ENCODE measurements around the gene NHSL2. TPM values are rescaled to one million over a fixed set of nuclear protein-coding genes. Genes with fewer than 3 reads are reported as not detected.

The NHSL2 gene
- polyA plus RNA-seq, 3 donors, result 16.6 to 39.8 (median 22.8) TPM

DNA sequence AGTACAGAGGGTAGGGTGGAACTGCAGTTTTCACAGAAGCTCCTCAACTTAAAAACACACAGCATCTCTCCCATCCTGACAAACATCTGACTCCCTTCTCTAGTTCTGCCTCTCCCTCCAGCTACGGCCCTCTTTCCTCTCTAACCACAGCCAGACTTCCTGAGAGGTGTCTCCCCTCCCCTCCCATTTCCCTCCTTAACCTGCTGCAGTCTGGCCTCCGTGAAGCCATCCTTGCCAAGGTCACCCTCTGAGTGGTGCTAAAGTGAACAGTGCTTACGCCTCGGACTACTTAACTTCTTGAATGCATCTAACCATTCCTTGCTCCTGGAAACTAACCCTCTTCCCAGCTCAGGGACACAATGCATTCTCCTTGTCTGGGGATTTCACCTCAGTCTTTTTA, 167.8 kb downstream of the NHSL2 start:
- peak overlapping the region in 1 of 2 donors; percentile 42 for H3K4me3 Mint-ChIP-seq
- no peaks in the 10 kb centered on the region for H3K79me2 ChIP-seq (ENCODE audit: insufficient read depth, low read length)
- H2AFZ ChIP-seq (ENCODE audit: insufficient read depth, low read depth, low read length, poor library complexity, severe bottlenecking), result no peak overlapping the region

DNA sequence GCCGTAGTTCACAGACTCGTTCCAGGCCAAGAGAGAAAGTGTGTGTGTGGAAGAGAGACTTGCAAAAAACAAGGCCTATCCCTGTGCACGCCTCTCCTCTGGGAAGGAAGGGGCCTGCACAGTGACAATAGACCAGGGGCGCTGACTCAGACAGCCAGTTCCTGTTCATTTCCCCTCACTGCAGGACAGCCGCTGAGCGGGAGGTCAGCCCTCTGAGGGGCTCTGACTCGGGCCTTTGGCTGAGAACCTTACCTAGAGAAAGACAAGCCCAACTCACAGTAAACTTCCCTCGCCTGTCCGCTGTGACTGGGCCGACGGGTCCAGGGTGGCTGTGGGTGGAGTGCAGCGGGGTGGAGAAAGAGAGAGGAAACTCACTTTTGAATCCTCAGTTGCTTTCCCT, 169.0 kb downstream of the NHSL2 start:
- peak overlapping the region; percentile 88 to 95 (median 92) for H3K27ac Mint-ChIP-seq
- Histone ChIP-seq H3K4me1 (ENCODE audit: control insufficient read depth in 1 of 2, insufficient read depth in 2 of 2, low read length in 2 of 2) (peaks cover 46 to 48% of the 10 kb centered on the region in 2 donors), H3K27ac (ENCODE audit: low read depth in 1 of 2, low read length in 2 of 2) (peak overlapping the region; percentile 67 to 77), H3K9ac (ENCODE audit: insufficient read depth, low read length, poor library complexity, severe bottlenecking) (no peak overlapping the region), H3K9me3 (replicated peaks in 1 of 2; ENCODE audit: control insufficient read depth in 1 of 2, insufficient read depth in 1 of 2, low read length in 2 of 2) (no peaks in the 10 kb centered on the region), H2AFZ (ENCODE audit: insufficient read depth, low read depth, low read length, poor library complexity, severe bottlenecking) (peak overlapping the region; percentile 49), H3K4me3 (replicated peaks in 1 of 3; ENCODE audit: low read depth in 2 of 3, low read length in 3 of 3) (peak overlapping the region in 1 of 3 experiments; percentile 34), H3K36me3 (replicated peaks in 1 of 2; ENCODE audit: control insufficient read depth in 1 of 2, insufficient read depth in 2 of 2, low read length in 2 of 2) (no peaks in the 10 kb centered on the region), H4K20me1 (ENCODE audit: insufficient read depth, low read length) (no peaks in the 10 kb centered on the region), H3K27me3 (ENCODE audit: control insufficient read depth in 2 of 2, insufficient read depth in 2 of 2, low read length in 2 of 2) (no peaks in the 10 kb centered on the region), H3K4me2 (replicated peaks; ENCODE audit: extremely low read depth, low read length, poor library complexity, severe bottlenecking) (peak overlapping the region; percentile 55), H3K79me2 (ENCODE audit: insufficient read depth, low read length) (no peaks in the 10 kb centered on the region)
- 0% methylated on average over 2 of the region's 12 CpGs for WGBS (ENCODE audit: insufficient coverage)
- H3K27me3 Mint-ChIP-seq (ENCODE audit: low read depth in 3 of 3), result peaks cover 0 to 25% (median 0%) of the 10 kb centered on the region in 3 donors
- peak overlapping the region; percentile 54 to 83 for H3K4me3 Mint-ChIP-seq
- peaks cover 0 to 6% of the 10 kb centered on the region in 2 donors for H3K36me3 Mint-ChIP-seq
- intact Hi-C loops (cut with micrococcal nuclease), result no loop called here
- peak; percentile 35 to 62 (median 55) for DNase-seq
- TF ChIP-seq, protein P1, sequence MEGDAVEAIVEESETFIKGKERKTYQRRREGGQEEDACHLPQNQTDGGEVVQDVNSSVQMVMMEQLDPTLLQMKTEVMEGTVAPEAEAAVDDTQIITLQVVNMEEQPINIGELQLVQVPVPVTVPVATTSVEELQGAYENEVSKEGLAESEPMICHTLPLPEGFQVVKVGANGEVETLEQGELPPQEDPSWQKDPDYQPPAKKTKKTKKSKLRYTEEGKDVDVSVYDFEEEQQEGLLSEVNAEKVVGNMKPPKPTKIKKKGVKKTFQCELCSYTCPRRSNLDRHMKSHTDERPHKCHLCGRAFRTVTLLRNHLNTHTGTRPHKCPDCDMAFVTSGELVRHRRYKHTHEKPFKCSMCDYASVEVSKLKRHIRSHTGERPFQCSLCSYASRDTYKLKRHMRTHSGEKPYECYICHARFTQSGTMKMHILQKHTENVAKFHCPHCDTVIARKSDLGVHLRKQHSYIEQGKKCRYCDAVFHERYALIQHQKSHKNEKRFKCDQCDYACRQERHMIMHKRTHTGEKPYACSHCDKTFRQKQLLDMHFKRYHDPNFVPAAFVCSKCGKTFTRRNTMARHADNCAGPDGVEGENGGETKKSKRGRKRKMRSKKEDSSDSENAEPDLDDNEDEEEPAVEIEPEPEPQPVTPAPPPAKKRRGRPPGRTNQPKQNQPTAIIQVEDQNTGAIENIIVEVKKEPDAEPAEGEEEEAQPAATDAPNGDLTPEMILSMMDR (IDR thresholded peaks at IDR 0.05), result no peak
- H3K9me3 Mint-ChIP-seq, result peaks cover 0 to 5% (median 0%) of the 10 kb centered on the region in 7 donors
- H3K4me1 Mint-ChIP-seq, result peaks cover 59% of the 10 kb centered on the region

More for the DNA sequence above, 167.8 kb downstream of the NHSL2 start:
- H3K9me3 ChIP-seq (replicated peaks in 1 of 2; ENCODE audit: control insufficient read depth in 1 of 2, insufficient read depth in 1 of 2, low read length in 2 of 2), result no peaks in the 10 kb centered on the region
- no peak for DNase-seq
- peaks cover 0 to 2% of the 10 kb centered on the region in 2 donors for H3K27me3 ChIP-seq (ENCODE audit: control insufficient read depth in 2 of 2, insufficient read depth in 2 of 2, low read length in 2 of 2)
- H3K4me3 ChIP-seq (replicated peaks in 1 of 3; ENCODE audit: low read depth in 2 of 3, low read length in 3 of 3), result no peak overlapping the region
- H3K9ac ChIP-seq (ENCODE audit: insufficient read depth, low read length, poor library complexity, severe bottlenecking), result no peak overlapping the region
- intact Hi-C loops (cut with micrococcal nuclease), result no loop called here
- peaks cover 46 to 48% of the 10 kb centered on the region in 2 donors for H3K4me1 ChIP-seq (ENCODE audit: control insufficient read depth in 1 of 2, insufficient read depth in 2 of 2, low read length in 2 of 2)
- Mint-ChIP-seq H3K27me3 (ENCODE audit: low read depth in 3 of 3) (peaks cover 0 to 24% (median 0%) of the 10 kb centered on the region in 3 donors), H3K36me3 (no peaks in the 10 kb centered on the region), H3K4me1 (peaks cover 56% of the 10 kb centered on the region), H3K27ac (peak overlapping the region in 1 of 7 donors; percentile 53), H3K9me3 (peaks cover 0 to 2% (median 0%) of the 10 kb centered on the region in 7 donors)
- H3K36me3 ChIP-seq (replicated peaks in 1 of 2; ENCODE audit: control insufficient read depth in 1 of 2, insufficient read depth in 2 of 2, low read length in 2 of 2), result no peaks in the 10 kb centered on the region
- no peak overlapping the region for H3K4me2 ChIP-seq (replicated peaks; ENCODE audit: extremely low read depth, low read length, poor library complexity, severe bottlenecking)
- 28% methylated on average over 4 of the region's 4 CpGs for WGBS (ENCODE audit: insufficient coverage)
- H4K20me1 ChIP-seq (ENCODE audit: insufficient read depth, low read length), result no peaks in the 10 kb centered on the region
- TF ChIP-seq, protein P1 (IDR thresholded peaks at IDR 0.05), result no peak
- no peak overlapping the region for H3K27ac ChIP-seq (ENCODE audit: low read depth in 1 of 2, low read length in 2 of 2)
